Measurements from ENCODE around the gene STXBP6.

GRCh38 chr14:24866067-24866639 is 183.8 kb downstream of the STXBP6 start:
- TF ChIP-seq CTCF (IDR thresholded peaks at IDR 0.05): no peak
- no peak for TF ChIP-seq POLR2A (IDR thresholded peaks at IDR 0.05)

Measured in uterus (tissue), 2 donors.